Myocyte (in vitro differentiated cells): Measurements from ENCODE around the gene P2RX6. TPM values are rescaled to one million over a fixed set of nuclear protein-coding genes. Genes with fewer than 3 reads are reported as not detected.
"Not testable (repeated sequence)": the region's sequence is repeated elsewhere in the genome, so short reads cannot be mapped to it uniquely, and the experiment has no call there.

Experiments
- DNase-seq: peaks from one replicate; pipeline ENCODE4 v3.0.0-alpha.2; 2012; ENCODE audit warnings: low read depth
- polyA plus RNA-seq: library from polyadenylated mRNA; unstranded; fragments of >200 nt; gene quantifications from one replicate; pipeline ENCODE4 v1.2.1, GENCODE V29; 2012; ENCODE audit warnings: missing spikeins
- total RNA-seq: library from RNA; depleted of rRNA; stranded (reverse); fragments of >200 nt; gene quantifications from 2 replicates; pipeline ENCODE4 v1.2.3, GENCODE V29; 2014

The P2RX6 gene
- 72.8 and 103 TPM in 2 replicates for total RNA-seq
- 47.3 TPM for polyA plus RNA-seq

- peak; percentile 98 for DNase-seq
Measured at GRCh38 chr22:21014726-21015465, at the start of gene P2RX6. P2RX6 (plus strand) TSS chr22:21015165; CDS start chr22:21015175, 10 bp downstream.

DNA sequence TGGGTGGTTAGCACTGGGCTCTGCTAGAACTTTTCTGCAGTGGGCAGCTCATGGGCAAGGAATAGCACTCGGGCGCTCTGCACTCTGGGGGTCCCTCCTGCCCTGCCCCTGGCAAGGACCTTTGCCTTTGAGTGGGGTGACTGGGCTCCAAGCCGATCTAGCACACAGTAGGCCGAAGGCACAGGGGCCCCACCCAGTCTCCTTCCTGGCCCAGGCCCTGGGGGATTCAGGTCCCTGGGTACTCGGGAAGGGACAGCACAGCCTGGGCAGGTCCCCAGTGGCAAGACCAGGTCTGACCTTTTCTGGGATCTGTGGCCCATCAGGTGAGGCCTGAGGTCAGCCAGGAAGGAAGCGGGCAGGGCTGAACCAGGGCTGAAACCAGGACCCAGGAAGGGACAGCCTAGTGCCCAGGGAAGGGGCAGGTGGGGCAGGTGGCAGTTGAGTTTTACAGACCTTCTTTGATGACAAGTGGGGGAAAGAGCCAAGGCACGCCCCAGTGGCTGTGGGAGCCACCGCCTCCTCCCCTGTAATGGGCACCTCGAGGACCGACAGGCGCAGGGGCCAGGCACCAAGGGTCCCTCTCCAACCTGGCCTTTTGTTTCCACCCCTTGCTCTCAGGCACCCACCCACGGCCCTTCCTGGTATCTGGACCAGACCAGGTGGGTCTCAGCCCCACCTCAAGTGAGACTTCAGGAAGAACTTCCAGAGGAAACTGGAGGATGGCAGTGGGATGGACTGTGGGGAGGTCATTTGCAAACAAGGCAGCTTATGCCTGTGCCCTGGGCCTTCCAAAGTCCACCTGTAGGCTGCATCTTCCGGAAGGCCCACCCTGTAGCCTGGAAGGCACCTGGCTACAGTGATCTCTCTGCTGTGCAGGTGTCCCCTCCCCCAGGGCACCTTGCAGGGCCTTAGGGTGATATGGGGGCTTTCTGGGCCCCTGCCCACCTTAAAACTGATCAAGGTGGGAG lies 48.8 kb upstream of the P2RX6 start:
- DNase-seq, result no peak

DNA sequence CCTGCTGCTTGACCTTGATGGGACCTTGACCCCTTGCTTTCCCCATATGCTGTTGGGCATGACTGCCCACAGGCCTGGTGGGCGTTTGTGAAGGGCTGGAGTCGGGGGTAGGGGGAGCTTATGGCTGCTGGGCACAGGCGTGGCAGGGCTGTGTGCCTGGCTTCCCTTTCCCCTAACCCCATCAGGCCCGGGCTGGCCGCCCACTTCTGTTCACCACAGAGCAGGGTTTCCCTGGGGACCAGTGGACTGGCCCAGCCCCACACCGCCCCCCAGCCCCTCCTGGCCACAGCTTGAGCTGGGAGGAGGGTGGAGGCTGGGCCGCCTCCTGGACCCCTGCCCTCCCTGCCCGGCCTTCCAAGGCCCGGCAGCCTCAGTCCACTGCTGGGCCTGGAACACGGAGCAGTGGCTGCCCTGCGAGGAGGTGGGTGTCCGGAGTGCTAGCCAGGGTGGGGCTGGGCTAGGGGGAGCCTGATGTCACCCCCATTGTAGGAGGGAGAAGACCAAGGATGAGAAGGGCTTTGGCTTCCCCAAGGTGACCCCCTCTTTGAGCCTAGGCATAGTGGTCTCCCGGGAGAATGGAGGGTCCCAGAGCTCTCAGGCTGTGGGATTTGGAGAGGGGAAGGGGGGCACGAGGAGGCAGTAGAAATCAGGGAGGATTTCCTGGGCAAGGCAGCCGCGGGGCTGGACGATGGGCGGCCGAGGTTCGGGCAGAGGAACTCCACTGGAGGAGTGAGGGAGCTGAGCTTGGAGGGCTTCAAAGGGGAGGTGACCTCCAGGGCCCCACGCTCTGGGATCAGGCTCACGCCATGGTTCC lies 47.9 kb upstream of the P2RX6 start, which contains the start of gene AIFM3:
Gene AIFM3, plus strand, starts transcription at position 373 of the 814 bp plus-strand sequence. CDS start 690 bp downstream, outside the sequence.
- DNase-seq, result no peak

GRCh38 chr22:20967697-20968211 lies 47.2 kb upstream of the P2RX6 start:
- no peak for DNase-seq

DNA sequence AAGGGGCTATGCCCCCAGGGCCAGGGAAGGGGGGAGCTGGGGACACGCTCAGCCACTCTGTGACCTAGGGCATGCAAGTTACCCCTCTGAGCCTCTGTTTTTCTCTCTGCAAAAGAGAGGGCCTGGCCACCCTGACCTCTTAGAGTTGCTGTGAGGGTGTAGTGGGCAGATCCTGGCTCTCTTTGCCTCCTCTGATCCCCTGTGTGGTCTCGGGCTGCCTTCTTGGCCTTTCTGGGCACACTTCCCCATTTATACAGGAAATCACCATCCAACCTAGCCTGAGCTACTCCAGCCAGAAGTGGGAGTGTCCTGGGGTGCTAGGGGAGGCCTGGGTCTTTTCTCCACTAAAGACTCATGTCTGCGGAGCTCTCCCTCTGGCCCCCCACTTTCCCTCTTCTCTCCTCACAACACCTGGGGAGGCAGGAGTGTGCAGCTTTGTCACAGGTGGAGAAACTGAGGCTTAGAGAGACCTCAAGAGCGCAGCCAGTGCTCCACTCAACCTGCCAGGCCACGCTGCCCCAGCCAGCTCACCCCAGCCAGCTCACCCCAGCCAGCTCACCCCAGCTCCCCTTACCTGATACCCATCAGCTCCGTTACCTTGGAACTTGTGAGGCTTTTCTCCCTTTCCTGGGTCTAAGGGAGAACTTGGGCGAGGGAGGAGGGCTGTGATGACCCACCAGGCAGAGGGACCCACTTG lies 46.5 kb upstream of the P2RX6 start:
- no peak for DNase-seq

DNA sequence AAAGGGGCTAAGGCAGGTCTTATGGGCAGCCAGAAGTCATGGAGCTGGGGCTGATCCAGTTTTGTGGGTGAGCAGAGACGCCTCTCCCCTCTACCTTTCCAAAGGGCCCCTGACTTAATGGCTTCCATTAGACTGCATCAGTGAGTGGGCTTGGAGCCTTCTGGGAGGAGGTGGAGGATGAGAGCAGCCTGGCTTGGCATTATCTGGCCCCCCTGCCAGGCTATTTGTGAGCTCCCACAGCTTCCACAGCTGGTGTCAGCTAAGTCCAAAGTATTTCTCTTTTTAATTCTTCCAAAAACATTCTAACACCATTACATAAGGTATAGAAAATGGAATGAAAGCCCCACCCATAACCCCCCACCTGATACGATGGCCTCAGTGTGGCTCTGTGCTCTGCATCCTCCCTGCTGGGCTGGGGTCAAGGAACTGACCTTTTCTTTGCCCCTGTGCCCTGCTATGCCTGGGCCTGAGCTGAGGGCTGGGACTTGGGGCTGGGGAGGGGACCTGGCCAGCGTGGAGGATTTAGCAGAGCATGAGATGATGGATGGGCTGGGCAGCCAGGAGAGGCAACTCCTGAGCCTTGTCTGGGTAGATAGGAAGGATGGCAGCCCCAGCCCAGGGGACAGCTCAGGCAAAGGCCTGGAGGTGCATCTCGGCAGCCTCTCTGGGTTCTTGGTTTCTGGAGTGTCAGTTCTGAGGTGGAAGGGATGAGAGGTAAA lies 43.9 kb upstream of the P2RX6 start:
- DNase-seq, result no peak

DNA sequence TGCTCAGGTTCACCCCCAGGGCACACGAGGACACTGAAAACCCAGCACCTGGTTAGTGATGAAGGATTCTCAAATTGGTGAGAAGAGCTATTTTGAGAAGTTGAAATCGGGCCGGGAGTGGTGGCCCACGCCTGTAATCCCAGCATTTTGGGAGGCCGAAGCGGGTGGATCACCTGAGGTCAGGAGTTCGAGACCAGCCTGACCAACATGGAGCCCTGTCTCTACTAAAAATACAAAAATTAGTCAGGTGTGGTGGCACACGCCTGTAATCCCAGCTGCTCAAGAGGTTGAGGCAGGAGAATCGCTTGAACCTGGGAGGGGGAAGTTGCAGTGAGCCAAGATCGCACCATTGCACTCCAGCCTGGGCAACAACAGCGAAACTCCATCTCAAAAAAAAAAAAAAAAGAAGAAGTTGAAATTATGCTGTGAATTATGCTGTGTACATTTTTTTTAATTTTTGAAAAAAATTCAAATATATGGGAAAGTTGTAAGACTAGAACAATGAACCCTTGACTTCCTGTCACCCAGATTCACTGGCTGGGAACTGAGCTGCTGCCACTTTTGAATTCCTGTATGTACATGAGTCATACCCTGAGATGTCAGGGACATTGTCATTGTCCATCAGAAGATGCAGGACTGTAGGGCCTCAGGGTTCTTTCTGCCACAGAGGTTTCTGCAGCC lies 42.8 kb upstream of the P2RX6 start:
- not testable (repeated sequence) for DNase-seq

GRCh38 chr22:20972933-20973577 lies 41.9 kb upstream of the P2RX6 start:
- no peak for DNase-seq

GRCh38 chr22:20973634-20974286 lies 41.2 kb upstream of the P2RX6 start:
- no peak for DNase-seq

- no peak for DNase-seq
Measured at GRCh38 chr22:20974336-20974955, 40.5 kb upstream of the P2RX6 start.

- no peak for DNase-seq
Measured at GRCh38 chr22:20975541-20976290, 39.2 kb upstream of the P2RX6 start.

DNA sequence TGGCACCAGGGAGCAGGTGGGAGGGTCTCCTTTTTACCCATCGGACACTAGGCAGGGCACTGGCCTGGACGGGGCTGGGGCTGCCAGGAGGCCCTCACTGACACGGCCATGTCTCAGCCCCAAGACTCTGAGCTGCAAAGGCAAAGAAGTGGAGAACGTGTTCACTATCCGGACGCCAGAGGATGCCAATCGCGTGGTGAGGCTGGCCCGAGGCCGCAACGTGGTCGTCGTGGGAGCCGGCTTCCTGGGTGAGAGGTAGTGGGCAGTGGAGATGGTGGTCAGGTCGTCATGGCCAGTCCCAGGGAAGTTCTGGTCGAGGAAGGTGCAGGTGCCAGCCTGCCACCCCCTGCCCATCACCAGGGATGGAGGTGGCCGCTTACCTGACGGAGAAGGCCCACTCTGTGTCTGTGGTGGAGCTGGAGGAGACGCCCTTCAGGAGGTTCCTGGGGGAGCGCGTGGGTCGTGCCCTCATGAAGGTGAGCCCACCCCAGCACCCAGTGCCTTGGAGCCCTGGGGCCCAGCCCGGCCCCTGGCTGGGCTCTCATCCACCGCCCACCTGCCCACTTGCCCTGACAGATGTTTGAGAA lies 38.6 kb upstream of the P2RX6 start:
- no peak for DNase-seq

DNA sequence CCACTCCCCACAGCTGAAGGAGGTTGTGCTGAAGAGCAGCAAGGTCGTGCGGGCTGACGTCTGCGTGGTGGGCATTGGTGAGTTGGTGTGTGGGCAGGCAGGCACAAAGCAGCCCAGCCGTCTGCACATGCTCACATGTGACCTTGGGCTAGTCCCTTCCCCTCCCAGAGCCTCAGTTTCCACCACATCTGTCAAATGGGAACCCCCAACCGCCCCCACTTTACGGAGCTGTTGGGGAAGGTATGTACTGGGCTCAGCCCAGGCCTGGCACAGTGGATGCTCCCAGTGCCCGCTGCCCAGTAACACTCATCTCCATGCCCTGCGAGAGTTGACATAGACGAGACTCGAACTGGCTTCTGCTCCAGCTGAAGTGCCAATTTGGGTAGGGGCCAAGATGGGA lies 37.9 kb upstream of the P2RX6 start:
- no peak for DNase-seq

DNA sequence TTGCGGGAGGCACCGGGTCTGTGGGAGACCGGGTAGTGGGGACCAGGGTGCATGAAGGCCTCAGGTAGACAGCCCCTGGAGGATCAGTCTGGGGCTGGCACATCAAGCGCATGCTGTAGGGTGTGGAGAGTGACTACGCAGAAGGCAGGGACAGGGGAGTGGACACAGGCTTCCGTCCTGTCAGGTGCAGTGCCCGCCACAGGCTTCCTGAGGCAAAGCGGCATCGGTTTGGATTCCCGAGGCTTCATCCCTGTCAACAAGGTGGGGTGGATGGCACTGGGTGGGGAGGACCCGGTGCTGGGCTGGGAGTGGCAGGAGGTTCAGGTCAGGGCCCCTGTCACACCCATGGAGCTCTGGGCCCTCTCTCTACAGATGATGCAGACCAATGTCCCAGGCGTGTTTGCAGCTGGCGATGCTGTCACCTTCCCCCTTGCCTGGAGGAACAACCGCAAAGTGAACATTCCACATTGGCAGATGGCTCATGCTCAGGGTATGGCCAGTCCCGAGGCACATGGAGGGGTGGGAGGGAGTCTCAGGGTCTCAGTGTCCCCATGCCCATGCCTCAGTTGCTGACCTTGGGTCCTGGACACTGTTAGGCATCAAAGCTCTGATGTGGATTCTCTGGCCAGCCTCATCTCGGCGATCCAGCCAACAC lies 37.3 kb upstream of the P2RX6 start:
- no peak for DNase-seq

DNA sequence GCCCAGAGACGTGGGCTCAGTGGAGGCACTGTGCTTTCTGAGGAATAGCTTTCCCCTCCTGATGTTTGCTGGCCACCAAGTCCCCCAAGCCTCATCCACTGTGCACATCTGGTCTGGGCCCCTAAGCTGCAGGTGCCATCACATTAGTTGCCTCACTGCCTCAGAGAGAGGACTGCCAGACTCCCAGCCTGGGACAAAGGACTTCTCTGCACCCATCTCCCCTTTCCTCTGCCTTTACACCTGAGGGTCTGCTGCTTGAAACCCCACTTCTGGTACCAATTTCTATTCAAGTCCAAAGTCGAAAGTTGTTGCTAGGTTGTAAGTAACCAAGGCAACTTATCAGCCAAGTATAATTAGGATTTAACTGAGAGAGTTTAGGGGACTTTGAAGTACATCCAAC lies 36.5 kb upstream of the P2RX6 start:
- no peak for DNase-seq

DNA sequence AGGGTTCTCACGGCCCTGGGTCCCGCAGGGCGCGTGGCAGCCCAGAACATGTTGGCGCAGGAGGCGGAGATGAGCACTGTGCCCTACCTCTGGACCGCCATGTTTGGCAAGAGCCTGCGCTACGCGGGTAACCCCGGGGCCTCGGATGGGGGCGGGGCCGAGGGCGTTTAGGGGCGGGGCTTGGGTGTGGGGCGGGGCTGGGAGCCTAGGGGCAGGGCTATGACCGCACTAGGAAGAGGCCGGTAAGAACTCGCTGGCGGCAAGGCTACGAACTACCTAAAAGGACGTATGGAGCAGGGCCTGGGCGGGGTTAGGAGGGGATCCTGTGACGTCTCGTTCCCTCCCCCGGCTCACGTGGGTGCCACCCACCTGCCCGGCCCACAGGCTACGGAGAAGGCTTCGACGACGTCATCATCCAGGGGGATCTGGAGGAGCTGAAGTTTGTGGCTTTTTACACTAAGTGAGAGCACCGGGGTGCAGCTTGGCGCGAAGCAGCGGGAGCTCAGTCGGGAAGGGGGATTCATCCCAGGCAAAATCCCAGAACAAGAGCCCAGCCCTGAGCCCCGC lies 35.6 kb upstream of the P2RX6 start:
- no peak for DNase-seq
